Thoracic aorta (tissue), 2 donors: Measurements from ENCODE around the gene PCSK1. TPM values are rescaled to one million over a fixed set of nuclear protein-coding genes. Genes with fewer than 3 reads are reported as not detected.
"Not testable (repeated sequence)": the region's sequence is repeated elsewhere in the genome, so short reads cannot be mapped to it uniquely, and the experiment has no call there.

Experiments used
- ATAC-seq: fragments of 150-250 bp; one replicate; pipeline ENCODE4 v1.8.0; 2017; ENCODE audit warnings: low read depth; ENCODE audit not compliant: insufficient number of reproducible peaks, low FRiP score
- DNase-seq: peaks from one replicate; pipeline ENCODE4 v3.0.0-alpha.2; 2020; ENCODE audit warnings: low spot score
- H3K27ac ChIP-seq, 2 donors: fragments of 200-600 bp; sonication (generic); 1 replicate in 1 of 2; 2 replicates in 1 of 2; pipeline ENCODE4 v1.5.1; 2016; ENCODE audit warnings: mild to moderate bottlenecking in 2 of 2, moderate library complexity in 2 of 2
- H3K27me3 ChIP-seq: fragments of 200-600 bp; sonication (generic); replicated peaks from 2 replicates; pipeline ENCODE4 v1.6.0; 2016; ENCODE audit warnings: mild to moderate bottlenecking; ENCODE audit not compliant: insufficient read depth
- H3K36me3 ChIP-seq: fragments of 200-600 bp; sonication (generic); one replicate; pipeline ENCODE4 v1.5.1; 2016
- H3K4me1 ChIP-seq, 2 donors: fragments of 200-600 bp; sonication (generic); 1 replicate in 1 of 2; 2 replicates in 1 of 2; pipeline versions ENCODE4 v1.5.1 to v1.6.0; 2016; ENCODE audit warnings: low read depth in 2 of 2, mild to moderate bottlenecking in 1 of 2; ENCODE audit not compliant: control insufficient read depth in 1 of 2
- H3K4me3 ChIP-seq: fragments of 200-600 bp; sonication (generic); 2 replicates; pipeline ENCODE4 v1.5.1; 2016; ENCODE audit warnings: mild to moderate bottlenecking
- H3K9me3 ChIP-seq: fragments of 200-600 bp; sonication (generic); 2 replicates; pipeline ENCODE4 v1.5.1; 2016
- CTCF ChIP-seq: fragments of 200-600 bp; sonication (generic); IDR thresholded peaks from one replicate; pipeline ENCODE4 v1.5.1; 2019; ENCODE audit warnings: antibody characterized with exemption
- total RNA-seq, 2 donors: library from RNA; depleted of rRNA; stranded (reverse); fragments of >200 nt; gene quantifications; one replicate each; pipeline versions ENCODE4 v1.1.0 to v1.2.3, GENCODE V29; 2016

Gene PCSK1
- total RNA-seq, 2 donors from 2014 or later: 0.14 to 3.2 TPM

DNA sequence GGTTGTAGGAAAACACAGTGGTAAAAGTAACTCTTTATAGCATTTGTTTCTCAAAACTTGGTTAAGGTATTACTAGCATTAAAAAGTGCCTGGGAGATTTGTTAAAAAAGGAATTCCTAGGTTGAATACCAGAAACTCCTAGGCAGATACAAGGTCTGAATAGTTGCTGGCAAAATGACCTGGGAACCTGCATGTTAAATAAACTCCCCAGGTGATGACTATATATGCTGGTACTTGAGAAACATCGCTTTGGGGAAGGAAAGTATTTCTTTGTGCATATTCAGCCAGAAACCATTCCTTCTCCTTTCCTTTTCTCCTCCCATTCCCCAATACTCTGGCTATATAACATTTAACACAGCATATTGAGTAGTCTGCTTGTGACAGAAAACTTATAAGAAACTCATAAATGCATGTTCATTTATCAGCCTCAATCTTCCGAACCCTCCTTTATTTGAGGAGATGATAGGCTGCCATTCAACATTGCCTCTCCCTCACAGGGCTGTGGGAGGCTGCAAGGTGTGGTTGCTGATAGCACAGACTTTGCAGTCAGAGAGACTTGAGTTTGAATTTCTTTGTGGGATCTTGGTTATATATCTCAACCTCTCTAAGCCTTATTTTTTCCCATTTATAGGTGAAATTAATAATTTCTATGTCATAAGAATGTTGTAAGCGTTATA is 28.7 kb downstream of the PCSK1 start:
- no peak for TF ChIP-seq CTCF
- Histone ChIP-seq H3K27me3 (no peaks in the 10 kb centered on the region), H3K36me3 (no peaks in the 10 kb centered on the region), H3K9me3 (no peaks in the 10 kb centered on the region), H3K4me1 (peaks cover 13 to 21% of the 10 kb centered on the region in 2 donors), H3K27ac (no peak overlapping the region), H3K4me3 (no peak overlapping the region)
- DNase-seq (no peak), ATAC-seq (no peak)

- Histone ChIP-seq H3K9me3 (no peaks in the 10 kb centered on the region), H3K4me3 (no peak overlapping the region), H3K27ac (no peak overlapping the region), H3K27me3 (no peaks in the 10 kb centered on the region), H3K4me1 (peaks cover 3% of the 10 kb centered on the region in 2 donors), H3K36me3 (no peaks in the 10 kb centered on the region)
- no peak for TF ChIP-seq CTCF
- no peak for DNase-seq
- no peak for ATAC-seq
Measured at GRCh38 chr5:96402500-96402899, 30.5 kb downstream of the PCSK1 start.

- Histone ChIP-seq H3K9me3 (no peaks in the 10 kb centered on the region), H3K27me3 (no peaks in the 10 kb centered on the region), H3K27ac (no peak overlapping the region), H3K4me3 (no peak overlapping the region), H3K4me1 (peaks cover 5 to 14% of the 10 kb centered on the region in 2 donors), H3K36me3 (no peaks in the 10 kb centered on the region)
- no peak for TF ChIP-seq CTCF
- ATAC-seq: no peak
- DNase-seq: no peak
Measured at GRCh38 chr5:96396878-96397277, 36.2 kb downstream of the PCSK1 start.

DNA sequence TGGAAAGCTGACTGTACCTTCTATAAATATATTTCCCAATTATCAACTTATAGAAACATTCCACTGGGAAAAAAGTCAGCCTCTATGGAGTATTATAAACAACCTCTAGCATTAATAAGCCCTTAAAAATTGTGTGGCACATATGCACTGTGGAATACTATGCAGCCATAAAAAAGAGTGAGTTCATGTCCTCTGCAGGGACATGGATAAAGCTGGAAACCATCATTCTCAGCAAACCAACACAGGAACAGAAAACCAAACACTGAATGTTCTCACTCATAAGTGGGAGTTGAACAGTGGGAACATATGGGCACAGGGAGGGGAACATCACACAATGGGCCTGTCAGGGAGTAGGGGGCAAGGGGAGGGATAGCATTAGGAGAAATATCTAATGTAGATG is 37.8 kb downstream of the PCSK1 start:
- H3K9me3 ChIP-seq, H3K27ac ChIP-seq, H3K36me3 ChIP-seq, ATAC-seq, H3K4me3 ChIP-seq, H3K27me3 ChIP-seq, DNase-seq: not testable (repeated sequence)
- H3K4me1 ChIP-seq: peaks cover 9 to 27% of the 10 kb centered on the region in 2 donors

- Histone ChIP-seq H3K9me3 (no peaks in the 10 kb centered on the region), H3K4me1 (peaks cover 9 to 27% of the 10 kb centered on the region in 2 donors), H3K27ac (peak overlapping the region; percentile 39 to 59), H3K27me3 (no peaks in the 10 kb centered on the region), H3K36me3 (no peaks in the 10 kb centered on the region), H3K4me3 (no peak overlapping the region)
- ATAC-seq (no peak), DNase-seq (no peak)
- TF ChIP-seq CTCF: no peak
Measured at GRCh38 chr5:96391921-96392320, 41.1 kb downstream of the PCSK1 start.

GRCh38 chr5:96388176-96388575 is 44.9 kb downstream of the PCSK1 start:
- Histone ChIP-seq H3K4me1 (peaks cover 15 to 32% of the 10 kb centered on the region in 2 donors), H3K27ac (no peak overlapping the region), H3K27me3 (no peaks in the 10 kb centered on the region), H3K4me3 (no peak overlapping the region), H3K36me3 (no peaks in the 10 kb centered on the region), H3K9me3 (no peaks in the 10 kb centered on the region)
- no peak for DNase-seq
- no peak for TF ChIP-seq CTCF
- no peak for ATAC-seq
